ENCODE data around the gene GJB2. TPM values are rescaled to one million over a fixed set of nuclear protein-coding genes. Genes with fewer than 3 reads are reported as not detected.

The GJB2 gene
- total RNA-seq, 3 donors from 2014 or later = 0.66 to 0.88 TPM; not detected in 1

GRCh38 chr13:20230913-20231838 is 38.4 kb upstream of the GJB2 start:
- DNase-seq (ENCODE audit: low spot score in 2 of 2) = no peak
- no peak for TF ChIP-seq CTCF (IDR thresholded peaks at IDR 0.05)
- TF ChIP-seq POLR2AphosphoS5 (IDR thresholded peaks at IDR 0.05) = no peak
- TF ChIP-seq POLR2A (IDR thresholded peaks at IDR 0.05) = no peak
- Histone ChIP-seq H3K9me3 (no peaks in the 10 kb centered on the region), H3K27me3 (peaks cover 5 to 31% of the 10 kb centered on the region in 2 donors), H3K36me3 (no peaks in the 10 kb centered on the region), H3K4me1 (no peaks in the 10 kb centered on the region), H3K27ac (no peak overlapping the region), H3K4me3 (peak overlapping the region in 2 of 3 donors; percentile 35 to 64)
- intact Hi-C loops (cut with DNase I; ENCODE audit: low total_unique reads) = no loop called here

- Histone ChIP-seq H3K27me3 (peaks cover 5 to 33% of the 10 kb centered on the region in 2 donors), H3K4me1 (no peaks in the 10 kb centered on the region), H3K4me3 (no peak overlapping the region), H3K27ac (no peak overlapping the region), H3K9me3 (no peaks in the 10 kb centered on the region), H3K36me3 (no peaks in the 10 kb centered on the region)
- no peak for DNase-seq (ENCODE audit: low spot score in 2 of 2)
- intact Hi-C loops (cut with DNase I; ENCODE audit: low total_unique reads) = no loop called here
- TF ChIP-seq POLR2A (IDR thresholded peaks at IDR 0.05) (no peak), POLR2AphosphoS5 (IDR thresholded peaks at IDR 0.05) (no peak), CTCF (IDR thresholded peaks at IDR 0.05) (no peak)
These were observed 35.0 kb upstream of the GJB2 start for GRCh38 chr13:20227730-20228129.

- TF ChIP-seq POLR2AphosphoS5 (IDR thresholded peaks at IDR 0.05) (no peak), POLR2A (IDR thresholded peaks at IDR 0.05) (no peak), CTCF (IDR thresholded peaks at IDR 0.05) (no peak)
- H3K36me3 ChIP-seq = no peaks in the 10 kb centered on the region
- no peak overlapping the region for H3K4me3 ChIP-seq
- H3K27ac ChIP-seq = no peak overlapping the region
- intact Hi-C loops (cut with DNase I; ENCODE audit: low total_unique reads) = no loop called here
- H3K9me3 ChIP-seq = no peaks in the 10 kb centered on the region
- H3K4me1 ChIP-seq = no peaks in the 10 kb centered on the region
- DNase-seq (ENCODE audit: low spot score in 2 of 2) = no peak
- H3K27me3 ChIP-seq = peaks cover 2 to 32% of the 10 kb centered on the region in 2 donors
These were observed 34.5 kb upstream of the GJB2 start for GRCh38 chr13:20227288-20227687.

- Histone ChIP-seq H3K4me3 (no peak overlapping the region), H3K4me1 (no peaks in the 10 kb centered on the region), H3K27me3 (peaks cover 0 to 16% of the 10 kb centered on the region in 2 donors), H3K36me3 (no peaks in the 10 kb centered on the region), H3K9me3 (no peaks in the 10 kb centered on the region), H3K27ac (no peak overlapping the region)
- TF ChIP-seq POLR2A (IDR thresholded peaks at IDR 0.05) (no peak), POLR2AphosphoS5 (IDR thresholded peaks at IDR 0.05) (no peak), CTCF (IDR thresholded peaks at IDR 0.05) (no peak)
- intact Hi-C loops (cut with DNase I; ENCODE audit: low total_unique reads) = no loop called here
- no peak for DNase-seq (ENCODE audit: low spot score in 2 of 2)
These were observed 29.8 kb upstream of the GJB2 start for GRCh38 chr13:20222553-20222952.

GRCh38 chr13:20221772-20222171 is 29.0 kb upstream of the GJB2 start:
- no peaks in the 10 kb centered on the region for H3K36me3 ChIP-seq
- H3K27ac ChIP-seq = no peak overlapping the region
- TF ChIP-seq POLR2AphosphoS5 (IDR thresholded peaks at IDR 0.05) = no peak
- no peak for TF ChIP-seq POLR2A (IDR thresholded peaks at IDR 0.05)
- no peak for TF ChIP-seq CTCF (IDR thresholded peaks at IDR 0.05)
- no peak for DNase-seq (ENCODE audit: low spot score in 2 of 2)
- H3K4me3 ChIP-seq = no peak overlapping the region
- intact Hi-C loops (cut with DNase I; ENCODE audit: low total_unique reads) = no loop called here
- peaks cover 0 to 16% of the 10 kb centered on the region in 2 donors for H3K27me3 ChIP-seq
- H3K4me1 ChIP-seq = no peaks in the 10 kb centered on the region
- H3K9me3 ChIP-seq = no peaks in the 10 kb centered on the region
